PC-3 (cell line): ENCODE measurements around the gene SLCO2A1. TPM values are rescaled to one million over a fixed set of nuclear protein-coding genes. Genes with fewer than 3 reads are reported as not detected.

ENCODE experiments used
- ATAC-seq: fragments of 200-7000 bp; cut with Tn5 transposase; 2 replicates; pipeline ENCODE4 v1.9.1; 2020; ENCODE audit warnings: mild to moderate bottlenecking, moderate library complexity
- BruUV-seq: library from RNA; stranded (reverse); fragments of 400-500 nt; replicated peaks from 2 replicates; lab custom pipeline; 2021; lab: Mats Ljungman, UMichigan
- CTCF ChIA-PET: fragments of 300-600 bp; sonication (Branson Sonifier 250); formaldehyde crosslinking; loops from one replicate; lab custom pipeline; 2022; ENCODE audit warnings: antibody characterized with exemption; lab: Charles Lee
- POLR2A ChIA-PET: fragments of 300-600 bp; sonication (Branson Sonifier 250); formaldehyde crosslinking; loops from one replicate; lab custom pipeline; 2022; ENCODE audit warnings: antibody characterized with exemption; ENCODE audit not compliant: unreplicated experiment; lab: Charles Lee
- DNase-seq: peaks from one replicate; pipeline ENCODE4 v3.0.0-alpha.2; 2015
- H2AFZ ChIP-seq: fragments of 300-600 bp; sonication (generic); 2 replicates; pipeline ENCODE4 v1.6.0; 2016; ENCODE audit warnings: antibody characterized with exemption, low read length
- H3F3A ChIP-seq: fragments of 300-600 bp; sonication (generic); one replicate; pipeline ENCODE4 v1.6.0; 2017; ENCODE audit warnings: antibody characterized with exemption, low read length, control low read depth, mild to moderate bottlenecking; ENCODE audit not compliant: unreplicated experiment
- H3K27ac ChIP-seq: fragments of 300-600 bp; sonication (generic); 2 replicates; pipeline ENCODE4 v1.5.1; 2016; ENCODE audit warnings: mild to moderate bottlenecking, low read length
- H3K27me3 ChIP-seq: fragments of 300-600 bp; sonication (generic); 2 replicates; pipeline ENCODE4 v1.6.1; 2016; ENCODE audit warnings: low read length, mixed read lengths
- H3K36me3 ChIP-seq: fragments of 300-600 bp; sonication (generic); 2 replicates; pipeline ENCODE4 v1.6.1; 2016; ENCODE audit warnings: low read depth, mixed run types, low read length, mixed read lengths
- H3K4me1 ChIP-seq: fragments of 300-600 bp; sonication (generic); 2 replicates; pipeline ENCODE4 v1.5.1; 2016; ENCODE audit warnings: low read length; ENCODE audit not compliant: insufficient read depth
- H3K4me2 ChIP-seq: fragments of 300-600 bp; sonication (generic); 2 replicates; pipeline ENCODE4 v1.6.0; 2016; ENCODE audit warnings: low read length
- H3K4me3 ChIP-seq: fragments of 300-600 bp; sonication (generic); 2 replicates; pipeline ENCODE4 v1.5.1; 2016; ENCODE audit warnings: mild to moderate bottlenecking, low read length, mixed read lengths
- H3K79me2 ChIP-seq: fragments of 300-600 bp; sonication (generic); 2 replicates; pipeline ENCODE4 v1.6.1; 2017; ENCODE audit warnings: low read length, mixed read lengths
- H3K9ac ChIP-seq: fragments of 300-600 bp; sonication (generic); 2 replicates; pipeline ENCODE4 v1.6.0; 2016; ENCODE audit warnings: mild to moderate bottlenecking, low read length
- H3K9me2 ChIP-seq: fragments of 300-600 bp; sonication (generic); replicated peaks from 2 replicates; pipeline ENCODE4 v1.6.1; 2016; ENCODE audit warnings: mixed run types, low read length, mixed read lengths
- H3K9me3 ChIP-seq: fragments of 300-600 bp; sonication (generic); 2 replicates; pipeline ENCODE4 v1.6.1; 2016; ENCODE audit warnings: low read length, mixed read lengths
- H4K20me1 ChIP-seq: fragments of 300-600 bp; sonication (generic); 2 replicates; pipeline ENCODE4 v1.6.1; 2016; ENCODE audit warnings: low read length, mixed read lengths
- CTCF ChIP-seq: fragments of 300-600 bp; sonication (generic); conservative IDR thresholded peaks from 2 replicates; pipeline ENCODE4 v1.5.1; 2017; ENCODE audit warnings: antibody characterized with exemption, low read depth, mild to moderate bottlenecking, low read length
- EZH2 ChIP-seq: fragments of 300-600 bp; sonication (generic); IDR thresholded peaks from one replicate; pipeline ENCODE4 v1.6.1; 2017; ENCODE audit warnings: antibody characterized with exemption, mild to moderate bottlenecking, low read length; ENCODE audit not compliant: unreplicated experiment
- EZH2phosphoT487 ChIP-seq: fragments of 300-600 bp; sonication (generic); IDR thresholded peaks from 2 replicates; pipeline ENCODE4 v1.6.1; 2018; ENCODE audit warnings: mild to moderate bottlenecking, antibody characterized with exemption, low read length, borderline replicate concordance
- intact Hi-C: fragments of 100-400 bp; cut with micrococcal nuclease; formaldehyde crosslinking; loops from 2 replicates; pipeline ENCODE4 v1.9.0; 2023
- total RNA-seq: library from RNA; depleted of rRNA; stranded (reverse); fragments of >200 nt; gene quantifications from 2 replicates; pipeline ENCODE4 v1.2.3, GENCODE V29; 2014

SLCO2A1 gene
- total RNA-seq, 1 experiment from 2014 or later, result not detected

GRCh38 chr3:133984975-133985374, 44.8 kb downstream of the SLCO2A1 start:
- Histone ChIP-seq H3K27ac (no peak overlapping the region), H3F3A (no peaks in the 10 kb centered on the region), H3K36me3 (no peaks in the 10 kb centered on the region), H3K79me2 (no peaks in the 10 kb centered on the region), H3K9me2 (no peaks in the 10 kb centered on the region), H3K4me2 (no peak overlapping the region), H3K4me1 (no peaks in the 10 kb centered on the region), H3K9ac (no peak overlapping the region), H3K27me3 (no peaks in the 10 kb centered on the region), H3K4me3 (no peak overlapping the region), H4K20me1 (no peaks in the 10 kb centered on the region), H2AFZ (no peak overlapping the region), H3K9me3 (no peaks in the 10 kb centered on the region)
- ChIA-PET CTCF (no interaction called here), POLR2A (no interaction called here)
- DNase-seq (no peak), ATAC-seq (no peak)
- TF ChIP-seq EZH2, result no peak
- no peak for TF ChIP-seq CTCF
- TF ChIP-seq EZH2phosphoT487, result no peak
- no TSS peak for BruUV-seq
- intact Hi-C loops, result no loop called here

GRCh38 chr3:133983576-133984560, 45.9 kb downstream of the SLCO2A1 start:
- Histone ChIP-seq H3K79me2 (no peaks in the 10 kb centered on the region), H3F3A (no peaks in the 10 kb centered on the region), H3K9me3 (no peaks in the 10 kb centered on the region), H2AFZ (no peak overlapping the region), H3K9me2 (no peaks in the 10 kb centered on the region), H3K4me1 (no peaks in the 10 kb centered on the region), H3K9ac (no peak overlapping the region), H3K4me3 (no peak overlapping the region), H3K4me2 (no peak overlapping the region), H3K36me3 (no peaks in the 10 kb centered on the region), H4K20me1 (no peaks in the 10 kb centered on the region), H3K27me3 (no peaks in the 10 kb centered on the region), H3K27ac (no peak overlapping the region)
- BruUV-seq, result no TSS peak
- POLR2A ChIA-PET, result no interaction called here
- CTCF ChIA-PET, result no interaction called here
- ATAC-seq (no peak), DNase-seq (no peak)
- no peak for TF ChIP-seq CTCF
- no peak for TF ChIP-seq EZH2phosphoT487
- no peak for TF ChIP-seq EZH2
- intact Hi-C loops, result no loop called here

- ATAC-seq, result no peak
- intact Hi-C loops, result no loop called here
- CTCF ChIA-PET, result no interaction called here
- Histone ChIP-seq H4K20me1 (no peaks in the 10 kb centered on the region), H3K9me3 (no peaks in the 10 kb centered on the region), H3K27ac (no peak overlapping the region), H3F3A (no peaks in the 10 kb centered on the region), H3K27me3 (no peaks in the 10 kb centered on the region), H2AFZ (no peak overlapping the region), H3K9me2 (no peaks in the 10 kb centered on the region), H3K4me3 (no peak overlapping the region), H3K9ac (no peak overlapping the region), H3K36me3 (no peaks in the 10 kb centered on the region), H3K4me2 (no peak overlapping the region), H3K4me1 (no peaks in the 10 kb centered on the region), H3K79me2 (no peaks in the 10 kb centered on the region)
- no peak for TF ChIP-seq EZH2phosphoT487
- no peak for TF ChIP-seq CTCF
- no peak for TF ChIP-seq EZH2
- POLR2A ChIA-PET, result no interaction called here
- no TSS peak for BruUV-seq
- no peak for DNase-seq
Observed at GRCh38 chr3:133983126-133983525, 46.6 kb downstream of the SLCO2A1 start.
